ENCODE results near the gene FGF18. TPM values are rescaled to one million over a fixed set of nuclear protein-coding genes. Genes with fewer than 3 reads are reported as not detected.

FGF18 gene
- total RNA-seq, 1 donor from 2014 or later: 0.13 TPM

- Mint-ChIP-seq H3K27me3 (ENCODE audit: unreplicated experiment) (peaks cover 10% of the 10 kb centered on the region), H3K36me3 (ENCODE audit: low read depth, unreplicated experiment) (no peaks in the 10 kb centered on the region), H3K4me1 (ENCODE audit: unreplicated experiment) (peaks cover 6% of the 10 kb centered on the region), H3K4me3 (ENCODE audit: unreplicated experiment) (no peak overlapping the region), H3K9me3 (ENCODE audit: unreplicated experiment) (no peaks in the 10 kb centered on the region), H3K27ac (ENCODE audit: unreplicated experiment) (no peak overlapping the region)
- DNase-seq (ENCODE audit: low spot score): no peak
- TF ChIP-seq CTCF (IDR thresholded peaks at IDR 0.05; ENCODE audit: unreplicated experiment): no peak
Observed at GRCh38 chr5:171437286-171437821, 17.9 kb downstream of the FGF18 start.

- Mint-ChIP-seq H3K9me3 (ENCODE audit: unreplicated experiment) (no peaks in the 10 kb centered on the region), H3K4me3 (ENCODE audit: unreplicated experiment) (no peak overlapping the region), H3K27ac (ENCODE audit: unreplicated experiment) (no peak overlapping the region), H3K27me3 (ENCODE audit: unreplicated experiment) (peaks cover 10% of the 10 kb centered on the region), H3K4me1 (ENCODE audit: unreplicated experiment) (no peaks in the 10 kb centered on the region), H3K36me3 (ENCODE audit: low read depth, unreplicated experiment) (no peaks in the 10 kb centered on the region)
- DNase-seq (ENCODE audit: low spot score): no peak
- TF ChIP-seq CTCF (IDR thresholded peaks at IDR 0.05; ENCODE audit: unreplicated experiment): no peak
Observed at GRCh38 chr5:171438738-171439137, 19.3 kb downstream of the FGF18 start.

- H3K36me3 Mint-ChIP-seq (ENCODE audit: low read depth, unreplicated experiment): no peaks in the 10 kb centered on the region
Observed at GRCh38 chr5:171441246-171441791, 21.9 kb downstream of the FGF18 start.

GRCh38 chr5:171442287-171443042 lies 23.0 kb downstream of the FGF18 start:
- TF ChIP-seq CTCF (IDR thresholded peaks at IDR 0.05; ENCODE audit: unreplicated experiment): no peak
- H3K4me3 Mint-ChIP-seq (ENCODE audit: unreplicated experiment): no peak overlapping the region
- H3K27me3 Mint-ChIP-seq (ENCODE audit: unreplicated experiment): peaks cover 9% of the 10 kb centered on the region
- no peaks in the 10 kb centered on the region for H3K36me3 Mint-ChIP-seq (ENCODE audit: low read depth, unreplicated experiment)
- no peaks in the 10 kb centered on the region for H3K9me3 Mint-ChIP-seq (ENCODE audit: unreplicated experiment)
- no peaks in the 10 kb centered on the region for H3K4me1 Mint-ChIP-seq (ENCODE audit: unreplicated experiment)
- no peak overlapping the region for H3K27ac Mint-ChIP-seq (ENCODE audit: unreplicated experiment)
- no peak for DNase-seq (ENCODE audit: low spot score)

More at GRCh38 chr5:171441246-171441791, 21.9 kb downstream of the FGF18 start:
- DNase-seq (ENCODE audit: low spot score): no peak
- TF ChIP-seq CTCF (IDR thresholded peaks at IDR 0.05; ENCODE audit: unreplicated experiment): no peak
- no peak overlapping the region for H3K27ac Mint-ChIP-seq (ENCODE audit: unreplicated experiment)
- H3K4me1 Mint-ChIP-seq (ENCODE audit: unreplicated experiment): no peaks in the 10 kb centered on the region
- H3K4me3 Mint-ChIP-seq (ENCODE audit: unreplicated experiment): no peak overlapping the region
- peaks cover 9% of the 10 kb centered on the region for H3K27me3 Mint-ChIP-seq (ENCODE audit: unreplicated experiment)
- H3K9me3 Mint-ChIP-seq (ENCODE audit: unreplicated experiment): no peaks in the 10 kb centered on the region

DNA sequence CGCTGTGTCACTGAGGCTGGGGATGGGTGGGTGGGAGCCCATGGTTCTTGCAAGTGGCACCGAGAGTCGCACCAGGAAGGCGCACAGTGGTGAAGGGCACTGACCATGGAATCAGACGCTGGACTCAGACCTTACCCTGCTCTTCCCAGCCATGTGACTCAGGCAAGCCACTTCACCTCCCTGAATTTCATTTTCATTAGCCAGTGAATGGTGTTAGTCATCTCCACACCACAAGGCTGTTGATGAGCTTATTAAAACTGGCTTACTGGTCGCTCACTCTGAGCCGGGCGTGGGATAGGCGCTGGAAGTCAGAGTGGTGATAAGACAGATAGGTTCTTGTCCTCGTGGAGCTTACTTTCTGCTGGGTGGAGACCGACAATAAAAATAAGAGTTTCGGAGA lies 25.1 kb downstream of the FGF18 start:
- no peak for TF ChIP-seq CTCF (IDR thresholded peaks at IDR 0.05; ENCODE audit: unreplicated experiment)
- Mint-ChIP-seq H3K9me3 (ENCODE audit: unreplicated experiment) (no peaks in the 10 kb centered on the region), H3K27me3 (ENCODE audit: unreplicated experiment) (peaks cover 16% of the 10 kb centered on the region), H3K4me1 (ENCODE audit: unreplicated experiment) (peaks cover 12% of the 10 kb centered on the region), H3K36me3 (ENCODE audit: low read depth, unreplicated experiment) (peaks cover 8% of the 10 kb centered on the region), H3K27ac (ENCODE audit: unreplicated experiment) (no peak overlapping the region), H3K4me3 (ENCODE audit: unreplicated experiment) (no peak overlapping the region)
- DNase-seq (ENCODE audit: low spot score): no peak

Data from endothelial cell (in vitro differentiated cells).